ENCODE results near the gene RORB.

Gene RORB

DNA sequence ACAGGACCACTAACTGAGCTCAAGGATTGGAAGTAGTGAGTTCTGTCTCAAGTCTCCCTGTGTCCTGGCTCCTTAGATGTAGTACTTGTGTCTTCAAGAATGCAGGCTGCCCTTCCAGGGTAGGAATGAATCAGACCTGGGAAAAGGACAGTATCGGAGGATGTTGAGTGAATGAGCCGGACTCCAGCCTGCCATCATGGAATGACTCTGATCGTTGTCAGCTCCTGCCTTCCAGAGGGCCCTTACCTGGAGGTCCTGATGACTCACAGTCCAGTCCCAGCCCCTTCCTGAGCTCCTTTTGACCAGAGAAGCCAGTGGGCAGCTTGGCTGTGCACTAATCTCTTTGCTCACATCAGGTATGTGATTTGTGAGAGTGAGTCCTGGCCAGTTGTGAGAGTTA, 229.4 kb downstream of the RORB start:
- H3K4me1 ChIP-seq = no peaks in the 10 kb centered on the region
- no peaks in the 10 kb centered on the region for H3K36me3 ChIP-seq
- H3K27me3 ChIP-seq = no peaks in the 10 kb centered on the region
- TF ChIP-seq, protein P1, sequence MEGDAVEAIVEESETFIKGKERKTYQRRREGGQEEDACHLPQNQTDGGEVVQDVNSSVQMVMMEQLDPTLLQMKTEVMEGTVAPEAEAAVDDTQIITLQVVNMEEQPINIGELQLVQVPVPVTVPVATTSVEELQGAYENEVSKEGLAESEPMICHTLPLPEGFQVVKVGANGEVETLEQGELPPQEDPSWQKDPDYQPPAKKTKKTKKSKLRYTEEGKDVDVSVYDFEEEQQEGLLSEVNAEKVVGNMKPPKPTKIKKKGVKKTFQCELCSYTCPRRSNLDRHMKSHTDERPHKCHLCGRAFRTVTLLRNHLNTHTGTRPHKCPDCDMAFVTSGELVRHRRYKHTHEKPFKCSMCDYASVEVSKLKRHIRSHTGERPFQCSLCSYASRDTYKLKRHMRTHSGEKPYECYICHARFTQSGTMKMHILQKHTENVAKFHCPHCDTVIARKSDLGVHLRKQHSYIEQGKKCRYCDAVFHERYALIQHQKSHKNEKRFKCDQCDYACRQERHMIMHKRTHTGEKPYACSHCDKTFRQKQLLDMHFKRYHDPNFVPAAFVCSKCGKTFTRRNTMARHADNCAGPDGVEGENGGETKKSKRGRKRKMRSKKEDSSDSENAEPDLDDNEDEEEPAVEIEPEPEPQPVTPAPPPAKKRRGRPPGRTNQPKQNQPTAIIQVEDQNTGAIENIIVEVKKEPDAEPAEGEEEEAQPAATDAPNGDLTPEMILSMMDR (IDR thresholded peaks at IDR 0.05; ENCODE audit: low read depth, low read length) = no peak
- no peaks in the 10 kb centered on the region for H3K9me3 ChIP-seq
- no peak for DNase-seq
- H3K4me3 ChIP-seq (ENCODE audit: low read depth, low read length) = no peak overlapping the region

DNA sequence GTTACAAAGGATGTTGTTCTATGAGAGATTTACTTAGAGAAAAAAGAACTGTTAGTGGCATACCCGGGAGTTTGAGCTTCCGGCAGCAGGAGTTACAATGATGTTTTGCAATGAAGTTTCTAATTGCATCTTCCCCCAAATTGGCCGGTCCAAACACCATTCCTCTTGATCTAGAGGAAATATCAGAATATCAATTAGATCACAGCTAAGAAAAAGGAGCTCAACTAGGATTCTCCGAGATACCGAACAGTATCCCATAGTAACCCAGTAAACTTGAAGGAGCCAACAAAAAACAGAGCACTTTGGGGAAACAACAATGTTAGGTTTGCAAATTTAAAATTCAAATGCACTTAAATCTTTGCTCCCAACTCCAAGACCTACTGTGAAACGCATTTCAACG, 231.0 kb downstream of the RORB start:
- DNase-seq = no peak
- Histone ChIP-seq H3K36me3 (no peaks in the 10 kb centered on the region), H3K4me3 (ENCODE audit: low read depth, low read length) (no peak overlapping the region), H3K9me3 (no peaks in the 10 kb centered on the region), H3K27me3 (no peaks in the 10 kb centered on the region), H3K4me1 (no peaks in the 10 kb centered on the region)
- TF ChIP-seq, protein P1 (IDR thresholded peaks at IDR 0.05; ENCODE audit: low read depth, low read length) = no peak

DNA sequence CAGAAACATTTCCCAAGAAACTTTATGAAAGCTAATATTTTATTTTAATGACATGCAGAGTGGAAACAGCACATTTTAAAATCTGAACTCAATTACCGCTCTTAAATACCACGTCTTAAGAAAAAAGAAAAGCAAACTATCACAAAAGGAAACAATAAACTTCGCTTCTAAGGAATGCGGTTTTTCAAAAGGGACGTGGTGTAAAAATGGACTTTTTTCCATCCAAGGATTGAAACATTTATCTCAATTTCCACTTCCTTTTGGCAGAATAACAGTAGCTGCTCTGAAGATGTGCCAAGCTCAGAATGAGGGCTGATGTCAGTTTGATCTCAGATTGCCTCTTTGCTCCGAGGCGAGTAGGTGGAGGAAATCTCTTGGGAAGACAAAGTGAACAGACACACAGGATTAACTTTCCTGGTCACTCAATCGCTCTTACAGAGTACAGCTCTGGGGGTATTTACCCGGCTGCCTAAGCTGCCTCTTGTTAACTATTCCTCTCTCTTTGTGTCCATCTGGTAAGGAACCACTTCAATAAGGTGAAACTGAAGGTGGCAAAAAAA, 232.1 kb downstream of the RORB start:
- Histone ChIP-seq H3K9me3 (no peaks in the 10 kb centered on the region), H3K4me3 (ENCODE audit: low read depth, low read length) (no peak overlapping the region), H3K36me3 (no peaks in the 10 kb centered on the region), H3K27me3 (no peaks in the 10 kb centered on the region), H3K4me1 (no peaks in the 10 kb centered on the region)
- no peak for DNase-seq
- TF ChIP-seq, protein P1 (IDR thresholded peaks at IDR 0.05; ENCODE audit: low read depth, low read length) = no peak

DNA sequence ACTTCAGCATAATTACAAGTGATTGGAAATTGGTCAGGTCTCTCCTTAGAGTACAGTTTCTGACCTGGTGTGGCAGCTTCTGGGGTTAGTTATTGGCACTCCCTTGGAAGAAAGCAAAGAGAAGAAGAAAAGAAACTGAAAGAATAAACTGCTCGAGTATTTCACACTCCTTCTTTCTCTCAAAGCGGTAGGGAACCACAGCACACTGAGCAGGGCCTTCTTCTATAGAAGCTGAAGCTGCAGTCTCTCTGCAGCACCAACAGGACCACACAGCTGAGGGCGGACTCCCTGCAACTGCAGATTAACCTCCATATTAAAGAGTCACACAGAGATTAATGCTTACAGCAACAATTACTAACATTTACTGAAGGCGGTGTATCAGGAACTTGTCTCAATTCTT, 238.6 kb downstream of the RORB start:
- no peaks in the 10 kb centered on the region for H3K4me1 ChIP-seq
- no peaks in the 10 kb centered on the region for H3K9me3 ChIP-seq
- H3K27me3 ChIP-seq = no peaks in the 10 kb centered on the region
- TF ChIP-seq, protein P1 (IDR thresholded peaks at IDR 0.05; ENCODE audit: low read depth, low read length) = no peak
- no peak for DNase-seq
- no peak overlapping the region for H3K4me3 ChIP-seq (ENCODE audit: low read depth, low read length)
- H3K36me3 ChIP-seq = no peaks in the 10 kb centered on the region

DNA sequence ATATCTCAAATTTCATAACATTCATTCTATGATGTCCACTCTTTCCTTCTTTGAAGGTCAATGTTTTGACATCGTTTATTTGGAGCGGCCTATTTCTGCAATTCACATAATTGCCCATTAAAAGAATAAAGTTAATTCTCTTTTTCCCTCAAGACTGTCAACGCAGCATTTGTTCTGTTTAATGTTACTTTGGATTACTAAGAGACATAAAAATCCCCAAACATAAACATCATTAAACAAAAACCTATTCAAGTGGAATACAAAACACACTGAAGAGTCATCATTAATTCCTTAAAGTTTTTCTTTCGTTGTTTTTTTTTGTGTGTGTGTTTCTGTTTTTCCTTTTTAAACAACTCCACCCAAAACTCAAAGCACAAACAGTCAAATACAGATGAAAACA, 239.5 kb downstream of the RORB start:
- TF ChIP-seq, protein P1 (IDR thresholded peaks at IDR 0.05; ENCODE audit: low read depth, low read length) = no peak
- Histone ChIP-seq H3K9me3 (no peaks in the 10 kb centered on the region), H3K4me1 (no peaks in the 10 kb centered on the region), H3K27me3 (no peaks in the 10 kb centered on the region), H3K4me3 (ENCODE audit: low read depth, low read length) (no peak overlapping the region), H3K36me3 (no peaks in the 10 kb centered on the region)
- DNase-seq = no peak

DNA sequence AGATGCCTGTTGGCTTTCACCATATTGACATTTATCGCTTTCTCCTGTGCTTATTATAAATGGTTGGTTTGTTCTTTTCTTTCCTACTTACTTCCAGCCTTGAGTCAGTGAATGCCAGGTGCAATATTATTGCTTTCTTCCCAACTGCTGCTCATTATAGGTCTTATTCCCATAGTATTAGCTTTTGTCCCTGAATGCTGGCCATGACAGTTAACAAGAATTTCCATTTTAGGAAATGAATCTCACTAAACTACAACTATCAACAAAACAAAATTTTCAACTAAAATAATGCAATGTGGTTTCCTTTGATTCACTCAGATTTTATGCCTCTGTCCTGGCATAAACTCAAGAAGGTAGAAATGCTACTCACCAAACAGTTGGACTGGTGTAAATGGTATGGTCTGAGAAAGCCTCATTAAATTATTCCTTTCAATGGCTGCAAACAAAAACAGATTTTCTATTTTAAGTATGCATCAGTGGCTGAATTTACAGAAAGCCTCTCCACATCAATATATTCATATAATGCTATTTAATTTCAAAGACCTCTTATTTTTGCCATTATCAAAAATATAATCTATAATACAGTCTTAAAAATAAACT, 245.2 kb downstream of the RORB start:
- no peak for DNase-seq
- TF ChIP-seq, protein P1 (IDR thresholded peaks at IDR 0.05; ENCODE audit: low read depth, low read length) = no peak

More for the DNA sequence above, 245.2 kb downstream of the RORB start:
- Histone ChIP-seq H3K27me3 (no peaks in the 10 kb centered on the region), H3K36me3 (no peaks in the 10 kb centered on the region), H3K9me3 (no peaks in the 10 kb centered on the region), H3K4me1 (0 out of 2 replicates have a peak, but pooled peaks cover 4% of the 10 kb centered on the region), H3K4me3 (ENCODE audit: low read depth, low read length) (no peak overlapping the region)
